ENCODE results near the gene ABL2. TPM values are rescaled to one million over a fixed set of nuclear protein-coding genes. Genes with fewer than 3 reads are reported as not detected.

ABL2 gene
- total and polyA plus RNA-seq, 3 experiments from 2014 or later = 1.4 to 7.2 (median 6.7) TPM

DNA sequence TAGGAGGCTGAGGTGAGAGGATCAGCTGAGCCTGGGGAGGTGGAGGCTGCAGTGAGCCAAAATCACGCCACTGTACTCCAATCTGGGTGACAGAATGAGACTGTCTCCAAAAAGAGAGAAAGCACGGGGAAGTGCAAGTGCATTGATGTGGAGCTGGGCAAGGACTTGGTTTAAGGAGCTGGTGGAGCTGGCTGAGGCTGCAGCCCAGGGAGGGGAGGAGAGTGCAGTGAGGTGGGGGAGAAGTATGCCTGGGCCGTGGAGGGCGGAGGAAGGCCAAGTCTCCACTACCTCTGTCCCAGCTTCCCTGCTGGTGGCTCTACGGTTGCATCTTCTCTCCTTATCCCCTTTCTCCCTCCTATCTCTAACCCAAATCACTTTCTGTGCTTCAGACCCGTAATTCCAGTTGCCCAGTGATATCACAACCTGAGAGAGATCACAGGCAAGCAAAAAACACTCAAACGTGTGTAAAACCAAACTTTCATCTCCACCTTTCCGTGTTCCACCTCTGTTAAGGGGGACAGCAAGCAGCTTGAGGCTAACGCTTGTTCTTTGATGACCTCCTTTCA is 136.5 kb downstream of the ABL2 start:
- DNase-seq = no peak
- no peaks in the 10 kb centered on the region for H3K4me1 ChIP-seq (ENCODE audit: insufficient read depth, low read length)
- peaks cover 0 to 81% (median 10%) of the 10 kb centered on the region in 3 donors for H3K36me3 Mint-ChIP-seq
- H3K27me3 Mint-ChIP-seq = no peaks in the 10 kb centered on the region
- H3K4me3 ChIP-seq (ENCODE audit: low read length) = no peak overlapping the region
- H3K4me3 Mint-ChIP-seq = no peak overlapping the region
- peaks cover 25% of the 10 kb centered on the region for H3K36me3 ChIP-seq (ENCODE audit: insufficient read depth, low read length)
- ChIA-PET POLR2A (no interaction called here), CTCF (interaction anchor here (1.1 kb wide), 1 partner anchor 15 kb away, joined by 4 read pairs; no protein-coding TSS in a partner anchor)
- no peaks in the 10 kb centered on the region for H3K9me3 Mint-ChIP-seq
- H3K27me3 ChIP-seq (ENCODE audit: insufficient read depth, low read length, poor library complexity, severe bottlenecking) = no peaks in the 10 kb centered on the region
- H3K9me3 ChIP-seq (ENCODE audit: low read length) = no peaks in the 10 kb centered on the region
- H3K27ac ChIP-seq (ENCODE audit: low read depth, low read length) = no peak overlapping the region
- peaks cover 3 to 6% (median 5%) of the 10 kb centered on the region in 3 donors for H3K4me1 Mint-ChIP-seq
- peak overlapping the region in 5 of 8 donors; percentile 3 to 78 (median 18) for H3K27ac Mint-ChIP-seq

GRCh38 chr1:179091691-179092165 is 137.7 kb downstream of the ABL2 start:
- Mint-ChIP-seq H3K4me1 (peaks cover 3 to 6% (median 5%) of the 10 kb centered on the region in 3 donors), H3K27ac (peak overlapping the region in 2 of 8 donors; percentile 56 to 70), H3K36me3 (peaks cover 0 to 80% (median 8%) of the 10 kb centered on the region in 3 donors), H3K4me3 (no peak overlapping the region), H3K27me3 (no peaks in the 10 kb centered on the region), H3K9me3 (no peaks in the 10 kb centered on the region)
- DNase-seq = no peak
- no peaks in the 10 kb centered on the region for H3K4me1 ChIP-seq (ENCODE audit: insufficient read depth, low read length)
- peaks cover 25% of the 10 kb centered on the region for H3K36me3 ChIP-seq (ENCODE audit: insufficient read depth, low read length)
- H3K4me3 ChIP-seq (ENCODE audit: low read length) = no peak overlapping the region
- H3K27me3 ChIP-seq (ENCODE audit: insufficient read depth, low read length, poor library complexity, severe bottlenecking) = no peaks in the 10 kb centered on the region
- no peak overlapping the region for H3K27ac ChIP-seq (ENCODE audit: low read depth, low read length)
- CTCF ChIA-PET = interaction anchor here (1.1 to 1.8 kb wide), 2 partner anchors 12 to 13 kb away, joined by 4 to 5 read pairs; no protein-coding TSS in a partner anchor
- POLR2A ChIA-PET = no interaction called here
- no peaks in the 10 kb centered on the region for H3K9me3 ChIP-seq (ENCODE audit: low read length)

- Mint-ChIP-seq H3K36me3 (peaks cover 0 to 80% (median 9%) of the 10 kb centered on the region in 3 donors), H3K4me3 (no peak overlapping the region), H3K27me3 (no peaks in the 10 kb centered on the region), H3K27ac (peak overlapping the region in 6 of 8 donors; percentile 48 to 92 (median 73)), H3K9me3 (no peaks in the 10 kb centered on the region), H3K4me1 (peaks cover 5 to 7% (median 6%) of the 10 kb centered on the region in 3 donors)
- Histone ChIP-seq H3K9me3 (ENCODE audit: low read length) (no peaks in the 10 kb centered on the region), H3K27ac (ENCODE audit: low read depth, low read length) (no peak overlapping the region), H3K36me3 (ENCODE audit: insufficient read depth, low read length) (peaks cover 28% of the 10 kb centered on the region), H3K27me3 (ENCODE audit: insufficient read depth, low read length, poor library complexity, severe bottlenecking) (no peaks in the 10 kb centered on the region), H3K4me1 (ENCODE audit: insufficient read depth, low read length) (no peaks in the 10 kb centered on the region), H3K4me3 (ENCODE audit: low read length) (no peak overlapping the region)
- ChIA-PET CTCF (interaction anchor here (1.8 kb wide), 1 partner anchor 11 kb away, joined by 5 read pairs; no protein-coding TSS in a partner anchor), POLR2A (no interaction called here)
- DNase-seq = no peak
Observed at GRCh38 chr1:179090923-179091322, 138.6 kb downstream of the ABL2 start.

GRCh38 chr1:179090522-179090921 is 139.0 kb downstream of the ABL2 start:
- Histone ChIP-seq H3K9me3 (ENCODE audit: low read length) (no peaks in the 10 kb centered on the region), H3K27ac (ENCODE audit: low read depth, low read length) (no peak overlapping the region), H3K4me3 (ENCODE audit: low read length) (no peak overlapping the region), H3K27me3 (ENCODE audit: insufficient read depth, low read length, poor library complexity, severe bottlenecking) (no peaks in the 10 kb centered on the region), H3K36me3 (ENCODE audit: insufficient read depth, low read length) (peaks cover 29% of the 10 kb centered on the region), H3K4me1 (ENCODE audit: insufficient read depth, low read length) (no peaks in the 10 kb centered on the region)
- H3K36me3 Mint-ChIP-seq = peaks cover 0 to 80% (median 8%) of the 10 kb centered on the region in 3 donors
- H3K9me3 Mint-ChIP-seq = no peaks in the 10 kb centered on the region
- no peaks in the 10 kb centered on the region for H3K27me3 Mint-ChIP-seq
- H3K27ac Mint-ChIP-seq = peak overlapping the region in 5 of 8 donors; percentile 47 to 86 (median 54)
- no peak overlapping the region for H3K4me3 Mint-ChIP-seq
- DNase-seq = no peak
- H3K4me1 Mint-ChIP-seq = peaks cover 5 to 7% (median 6%) of the 10 kb centered on the region in 3 donors
- POLR2A ChIA-PET = no interaction called here
- CTCF ChIA-PET = interaction anchor here (1.8 kb wide), 1 partner anchor 11 kb away, joined by 5 read pairs; no protein-coding TSS in a partner anchor

GRCh38 chr1:179089827-179090482 is 139.5 kb downstream of the ABL2 start:
- Histone ChIP-seq H3K4me3 (ENCODE audit: low read length) (no peak overlapping the region), H3K9me3 (ENCODE audit: low read length) (no peaks in the 10 kb centered on the region), H3K27me3 (ENCODE audit: insufficient read depth, low read length, poor library complexity, severe bottlenecking) (no peaks in the 10 kb centered on the region), H3K36me3 (ENCODE audit: insufficient read depth, low read length) (peaks cover 23% of the 10 kb centered on the region), H3K27ac (ENCODE audit: low read depth, low read length) (no peak overlapping the region), H3K4me1 (ENCODE audit: insufficient read depth, low read length) (no peaks in the 10 kb centered on the region)
- Mint-ChIP-seq H3K4me1 (peaks cover 5 to 10% (median 9%) of the 10 kb centered on the region in 3 donors), H3K27ac (peak overlapping the region in 6 of 8 donors; percentile 42 to 76 (median 51)), H3K36me3 (peaks cover 0 to 77% (median 8%) of the 10 kb centered on the region in 3 donors), H3K4me3 (no peak overlapping the region), H3K9me3 (no peaks in the 10 kb centered on the region), H3K27me3 (no peaks in the 10 kb centered on the region)
- ChIA-PET CTCF (interaction anchor here (1.8 kb wide), 1 partner anchor 10 kb away, joined by 5 read pairs; no protein-coding TSS in a partner anchor), POLR2A (no interaction called here)
- DNase-seq = no peak

- Histone ChIP-seq H3K9me3 (ENCODE audit: low read length) (no peaks in the 10 kb centered on the region), H3K27me3 (ENCODE audit: insufficient read depth, low read length, poor library complexity, severe bottlenecking) (no peaks in the 10 kb centered on the region), H3K4me1 (ENCODE audit: insufficient read depth, low read length) (peaks cover 9% of the 10 kb centered on the region), H3K4me3 (ENCODE audit: low read length) (no peak overlapping the region), H3K36me3 (ENCODE audit: insufficient read depth, low read length) (peaks cover 11% of the 10 kb centered on the region), H3K27ac (ENCODE audit: low read depth, low read length) (no peak overlapping the region)
- DNase-seq = no peak
- H3K27me3 Mint-ChIP-seq = no peaks in the 10 kb centered on the region
- H3K27ac Mint-ChIP-seq = peak overlapping the region in 1 of 8 donors; percentile 33
- ChIA-PET CTCF (interaction anchor here (1.1 to 1.6 kb wide), 4 partner anchors 9 to 19 kb away, joined by 3 to 5 read pairs (median 4); no protein-coding TSS in a partner anchor), POLR2A (no interaction called here)
- H3K4me3 Mint-ChIP-seq = peak overlapping the region in 1 of 7 donors; percentile 60
- H3K36me3 Mint-ChIP-seq = peaks cover 0 to 56% (median 1%) of the 10 kb centered on the region in 3 donors
- H3K9me3 Mint-ChIP-seq = no peaks in the 10 kb centered on the region
- peaks cover 11 to 27% (median 18%) of the 10 kb centered on the region in 3 donors for H3K4me1 Mint-ChIP-seq
Observed at GRCh38 chr1:179087665-179088064, 141.8 kb downstream of the ABL2 start.

DNA sequence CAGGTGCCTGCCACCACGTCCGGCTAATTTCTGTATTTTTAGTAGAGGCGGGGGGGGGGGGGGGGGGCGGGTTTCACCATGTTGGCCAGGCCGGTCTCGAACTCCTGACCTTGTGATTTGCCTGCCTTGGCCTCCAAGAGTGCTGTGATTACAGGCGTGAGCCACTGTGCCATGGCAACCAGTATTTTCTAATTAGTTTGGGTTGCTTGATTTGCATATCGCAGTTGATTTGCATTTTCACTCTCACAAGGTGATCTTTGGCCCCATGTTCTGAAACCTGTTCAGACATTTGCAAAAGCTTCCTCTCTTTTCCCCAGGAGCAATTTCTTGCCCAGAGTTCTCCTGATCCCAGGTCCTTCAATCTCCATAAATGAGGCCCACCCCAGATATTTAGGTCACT is 145.9 kb downstream of the ABL2 start:
- Histone ChIP-seq H3K36me3 (ENCODE audit: insufficient read depth, low read length) (peaks cover 7% of the 10 kb centered on the region), H3K4me3 (ENCODE audit: low read length) (no peak overlapping the region), H3K27ac (ENCODE audit: low read depth, low read length) (no peak overlapping the region), H3K9me3 (ENCODE audit: low read length) (no peaks in the 10 kb centered on the region), H3K4me1 (ENCODE audit: insufficient read depth, low read length) (peaks cover 21% of the 10 kb centered on the region), H3K27me3 (ENCODE audit: insufficient read depth, low read length, poor library complexity, severe bottlenecking) (no peaks in the 10 kb centered on the region)
- no peaks in the 10 kb centered on the region for H3K9me3 Mint-ChIP-seq
- H3K27ac Mint-ChIP-seq = peak overlapping the region; percentile 68 to 99 (median 92)
- H3K36me3 Mint-ChIP-seq = peaks cover 0 to 32% (median 1%) of the 10 kb centered on the region in 3 donors
- H3K4me1 Mint-ChIP-seq = peaks cover 23 to 45% (median 30%) of the 10 kb centered on the region in 3 donors
- ChIA-PET POLR2A (interaction anchor here (0.6 to 0.9 kb wide), 2 partner anchors 210 to 283 kb away, joined by 3 read pairs; partner anchors contain the start of gene SOAT1), CTCF (interaction anchor here (1.3 to 1.9 kb wide), 2 partner anchors 287 to 289 kb away, joined by 3 to 6 read pairs; no protein-coding TSS in a partner anchor)
- peak overlapping the region; percentile 61 to 97 (median 94) for H3K4me3 Mint-ChIP-seq
- no peaks in the 10 kb centered on the region for H3K27me3 Mint-ChIP-seq
- no peak for DNase-seq
